HL-60/S4 treated with phorbol 12-myristate 13-acetate at 8.2 ng/mL for 4 days and 3 days (cell line): ENCODE measurements around the gene ATP6V1G1.

Experiments used
- in situ Hi-C: fragments of 300-500 bp; cut with MboI; formaldehyde crosslinking; loops from 2 replicates; pipeline ENCODE4 v1.15.0; 2022; ENCODE audit warnings: low sequenced_read_pairs

ATP6V1G1 gene

DNA sequence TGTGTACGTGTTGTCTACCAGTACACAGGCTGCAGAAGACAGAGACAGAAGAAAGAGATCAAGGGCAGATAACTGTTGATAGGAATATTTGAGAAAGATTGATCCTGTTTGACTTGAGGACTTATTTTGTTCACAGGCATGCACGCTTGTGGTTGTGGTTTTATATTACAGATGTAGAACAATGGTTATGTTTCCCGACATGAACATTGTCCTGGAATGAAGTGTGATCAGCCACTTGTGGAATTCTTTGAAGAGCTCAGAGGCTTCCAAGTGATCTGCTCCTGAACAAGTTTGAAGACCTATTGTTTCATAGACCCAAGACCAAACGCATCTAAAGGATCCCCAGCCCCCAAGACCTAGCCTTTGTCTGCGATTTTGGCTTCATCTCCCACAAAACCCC, 56.3 kb downstream of the ATP6V1G1 start:
- in situ Hi-C loops = loop anchor here (10.0 kb wide), 1 partner anchor 209 kb away; no protein-coding TSS in a partner anchor
